HG03060 (cell line): ENCODE results near the gene PAX5.

ENCODE experiments used
- ATAC-seq: cut with Tn5 transposase; IDR thresholded peaks from one replicate; pipeline ENCODE4 v1.9.1; 2021; ENCODE audit warnings: low read depth, moderate number of reproducible peaks; ENCODE audit not compliant: unreplicated experiment

Gene PAX5

GRCh38 chr9:37025823-37026112 is 8.3 kb downstream of the PAX5 start:
- ATAC-seq, result no peak

GRCh38 chr9:37025071-37025822 is 8.8 kb downstream of the PAX5 start:
- ATAC-seq, result no peak

- no peak for ATAC-seq
Observed at GRCh38 chr9:37017546-37017945, 16.5 kb downstream of the PAX5 start.

- ATAC-seq, result no peak
Observed at GRCh38 chr9:37011530-37011929, 22.5 kb downstream of the PAX5 start.

GRCh38 chr9:37010976-37011375 is 23.1 kb downstream of the PAX5 start:
- ATAC-seq, result no peak

- no peak for ATAC-seq
Observed at GRCh38 chr9:37010180-37010579, 23.9 kb downstream of the PAX5 start.

- ATAC-seq, result no peak
Observed at GRCh38 chr9:37007295-37007694, 26.8 kb downstream of the PAX5 start.

GRCh38 chr9:37005517-37006140 is 28.4 kb downstream of the PAX5 start:
- ATAC-seq, result no peak

- ATAC-seq, result peak; percentile 37
Observed at GRCh38 chr9:37004424-37004935, 29.6 kb downstream of the PAX5 start.

- no peak for ATAC-seq
Observed at GRCh38 chr9:37002413-37003217, 31.5 kb downstream of the PAX5 start.

GRCh38 chr9:37002036-37002412 is 32.0 kb downstream of the PAX5 start:
- no peak for ATAC-seq

- no peak for ATAC-seq
Observed at GRCh38 chr9:37001459-37001858, 32.6 kb downstream of the PAX5 start.

GRCh38 chr9:36999728-37000333 is 34.2 kb downstream of the PAX5 start:
- no peak for ATAC-seq

GRCh38 chr9:36997414-36997813 is 36.7 kb downstream of the PAX5 start:
- ATAC-seq, result no peak

GRCh38 chr9:36996706-36997086 is 37.4 kb downstream of the PAX5 start:
- no peak for ATAC-seq

- no peak for ATAC-seq
Observed at GRCh38 chr9:36995927-36996705, 38.0 kb downstream of the PAX5 start.

GRCh38 chr9:36993933-36994764 is 39.9 kb downstream of the PAX5 start:
- peak; percentile 48 for ATAC-seq

GRCh38 chr9:36992501-36993316 is 41.4 kb downstream of the PAX5 start:
- ATAC-seq, result no peak
